LNCAP (cell line): Measurements from ENCODE around the gene SYNE3.

Experiments
- CTCF ChIP-seq: fragments of 450-650 bp; IDR thresholded peaks from 2 replicates; pipeline ENCODE4 v1.5.1; 2017; ENCODE audit warnings: mild to moderate bottlenecking

SYNE3 gene

GRCh38 chr14:95493976-95494375 is 22.5 kb downstream of the SYNE3 start:
- no peak for TF ChIP-seq CTCF

GRCh38 chr14:95493503-95493902 is 22.9 kb downstream of the SYNE3 start:
- TF ChIP-seq CTCF = no peak

- TF ChIP-seq CTCF = no peak
Measured at GRCh38 chr14:95491936-95492608, 24.4 kb downstream of the SYNE3 start.

- no peak for TF ChIP-seq CTCF
Measured at GRCh38 chr14:95490727-95491451, 25.6 kb downstream of the SYNE3 start.

GRCh38 chr14:95490138-95490509 is 26.3 kb downstream of the SYNE3 start:
- TF ChIP-seq CTCF = no peak

GRCh38 chr14:95489214-95490137 is 27.0 kb downstream of the SYNE3 start:
- no peak for TF ChIP-seq CTCF

- TF ChIP-seq CTCF = no peak
Measured at GRCh38 chr14:95488376-95489213, 27.9 kb downstream of the SYNE3 start.
